Posterior cingulate gyrus (tissue), 11 donors: ENCODE data around the gene XDH.

ENCODE experiments used
- DNase-seq, 10 donors: peaks; one replicate each; pipeline versions ENCODE4 v3.0.0 to v3.0.0-alpha.2; 2020 to 2021; ENCODE audit warnings: mixed read lengths in 3 of 10
- intact Hi-C: fragments of 100-400 bp; cut with DNase I; formaldehyde crosslinking; loops from one replicate; pipeline ENCODE4 v1.15.1; 2023

XDH gene

GRCh38 chr2:31296641-31297287, 117.8 kb downstream of the XDH start:
- intact Hi-C loops: no loop called here
- peak in 1 of 10 donors; percentile 5 for DNase-seq

DNA sequence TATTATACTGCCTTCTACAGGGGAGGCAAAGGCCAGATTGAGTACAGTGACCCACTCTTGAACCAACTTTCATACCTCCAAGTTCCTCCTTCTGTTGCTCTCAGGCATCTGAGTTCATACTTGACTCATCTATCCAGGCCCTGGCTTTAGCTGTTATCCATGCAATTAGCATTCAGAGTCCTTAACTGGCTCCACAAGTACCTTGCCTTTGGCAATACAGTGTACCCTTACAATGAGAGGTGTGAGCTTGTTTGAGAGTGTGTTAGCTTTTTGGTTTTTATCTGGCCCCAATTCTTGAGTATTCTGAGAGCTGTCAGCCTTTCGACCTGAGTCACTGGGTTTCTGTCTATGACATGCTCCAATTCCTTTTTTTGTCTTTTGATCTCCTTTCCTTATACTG, 120.3 kb downstream of the XDH start:
- intact Hi-C loops: no loop called here

GRCh38 chr2:31287654-31288053, 126.9 kb downstream of the XDH start:
- no peak for DNase-seq
- intact Hi-C loops: no loop called here

More for the DNA sequence above, 120.3 kb downstream of the XDH start:
- DNase-seq: no peak

DNA sequence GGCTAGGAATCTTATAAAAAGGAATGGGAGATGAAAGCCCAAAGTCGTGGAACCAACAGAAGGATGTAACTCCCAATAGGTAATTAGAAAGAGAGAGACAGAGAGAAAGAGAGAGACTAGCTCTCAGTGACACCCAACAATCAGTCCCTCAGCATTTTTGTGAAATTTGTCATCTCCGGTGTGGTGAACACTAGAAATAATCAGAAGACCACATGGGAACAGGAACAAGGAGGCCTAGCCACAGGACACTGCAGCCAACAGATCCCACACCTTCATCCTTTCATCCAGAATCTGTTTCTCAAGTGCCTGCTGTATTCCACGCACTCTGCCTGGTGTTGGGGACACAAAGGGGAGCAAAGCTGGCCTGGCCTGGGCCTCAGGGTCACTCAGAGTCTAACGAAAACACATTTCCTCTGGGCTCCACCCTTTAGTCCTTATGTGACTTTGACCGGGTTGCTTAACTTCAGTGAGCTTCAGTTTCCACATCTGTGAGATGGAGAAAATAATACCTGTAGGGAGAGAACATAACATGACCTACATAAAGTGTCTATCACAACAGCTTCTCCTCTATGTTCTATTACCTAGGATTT, 127.5 kb downstream of the XDH start:
- DNase-seq: no peak
- intact Hi-C loops: no loop called here

GRCh38 chr2:31286230-31286629, 128.3 kb downstream of the XDH start:
- DNase-seq: no peak
- intact Hi-C loops: no loop called here
